ENCODE data around the gene DMC1.
"Not testable (repeated sequence)": the region's sequence is repeated elsewhere in the genome, so short reads cannot be mapped to it uniquely, and the experiment has no call there.

DMC1 gene

GRCh38 chr22:38471237-38471636 lies 98.7 kb downstream of the DMC1 start:
- Histone ChIP-seq H3K9ac (no peak overlapping the region), H3K27me3 (peaks cover 30% of the 10 kb centered on the region), H3K36me3 (no peaks in the 10 kb centered on the region), H4K20me1 (no peaks in the 10 kb centered on the region), H3K4me2 (no peak overlapping the region), H3K27ac (no peak overlapping the region), H3K4me3 (no peak overlapping the region), H3K9me3 (no peaks in the 10 kb centered on the region), H3K4me1 (peaks cover 22% of the 10 kb centered on the region)
- no peak for TF ChIP-seq Cebpa-rat (IDR thresholded peaks at IDR 0.05)

- H3K4me3 ChIP-seq, H3K27ac ChIP-seq, H3K9ac ChIP-seq, H3K9me3 ChIP-seq, H3K4me2 ChIP-seq, H3K36me3 ChIP-seq, H4K20me1 ChIP-seq: not testable (repeated sequence)
- peaks cover 33% of the 10 kb centered on the region for H3K27me3 ChIP-seq
- H3K4me1 ChIP-seq, result peaks cover 33% of the 10 kb centered on the region
Measured at GRCh38 chr22:38470179-38470578, 99.8 kb downstream of the DMC1 start.

GRCh38 chr22:38469306-38469781 lies 100.6 kb downstream of the DMC1 start:
- Histone ChIP-seq H3K4me3 (no peak overlapping the region), H4K20me1 (no peaks in the 10 kb centered on the region), H3K9ac (no peak overlapping the region), H3K4me1 (peaks cover 41% of the 10 kb centered on the region), H3K9me3 (no peaks in the 10 kb centered on the region), H3K4me2 (peak overlapping the region; percentile 93; the same call in 1 of the 2 replicates), H3K27me3 (peaks cover 33% of the 10 kb centered on the region), H3K27ac (no peak overlapping the region), H3K36me3 (no peaks in the 10 kb centered on the region)
- TF ChIP-seq Cebpa-rat (IDR thresholded peaks at IDR 0.05), result no peak
